IMR-90 (cell line): ENCODE measurements around the gene MAB21L3. TPM values are rescaled to one million over a fixed set of nuclear protein-coding genes. Genes with fewer than 3 reads are reported as not detected.

ENCODE experiments used
- ATAC-seq: fragments of 200-7000 bp; cut with Tn5 transposase; 2 replicates; pipeline ENCODE4 v1.9.1; 2020; ENCODE audit warnings: low read depth, mild to moderate bottlenecking, moderate library complexity
- BruUV-seq: library from RNA; stranded (reverse); fragments of 400-500 nt; replicated peaks from 2 replicates; lab custom pipeline; 2021; lab: Mats Ljungman, UMichigan
- CTCF ChIA-PET: fragments of 300-600 bp; formaldehyde crosslinking; extraction: SDS; loops from one replicate; lab custom pipeline; 2021; ENCODE audit warnings: antibody characterized with exemption; lab: Yijun Ruan, JAX
- POLR2A ChIA-PET: fragments of 300-600 bp; sonication (Branson Sonifier 250); formaldehyde crosslinking; loops from one replicate; lab custom pipeline; 2022; ENCODE audit warnings: antibody characterized with exemption; ENCODE audit not compliant: unreplicated experiment; lab: Charles Lee
- DNase-seq: peaks from one replicate; pipeline ENCODE4 v3.0.0; 2013
- H2AFZ ChIP-seq: replicated peaks from 2 replicates; pipeline ENCODE3; 2013; ENCODE audit warnings: low read length, mild to moderate bottlenecking; ENCODE audit not compliant: poor library complexity
- H2AK5ac ChIP-seq: 2 replicates; pipeline ENCODE4 v1.6.1; 2013; ENCODE audit warnings: low read depth, low read length, inconsistent platforms
- H2AK9ac ChIP-seq: replicated peaks from 2 replicates; pipeline ENCODE3; 2013; ENCODE audit warnings: mild to moderate bottlenecking, low read depth, low read length, moderate library complexity; ENCODE audit not compliant: poor library complexity
- H2BK120ac ChIP-seq: 2 replicates; pipeline ENCODE4 v1.6.1; 2013; ENCODE audit warnings: low read depth, low read length, inconsistent platforms
- H2BK15ac ChIP-seq: 3 replicates; pipeline ENCODE4 v1.6.1; 2013; ENCODE audit warnings: low read depth, low read length, inconsistent platforms
- H2BK20ac ChIP-seq: 2 replicates; pipeline ENCODE4 v1.6.1; 2013; ENCODE audit warnings: low read depth, mild to moderate bottlenecking, inconsistent platforms, low read length, moderate library complexity
- H2BK5ac ChIP-seq: 2 replicates; pipeline ENCODE4 v1.6.1; 2013; ENCODE audit warnings: mild to moderate bottlenecking, low read depth, low read length, inconsistent platforms; ENCODE audit not compliant: poor library complexity, severe bottlenecking
- H3K14ac ChIP-seq: replicated peaks from 2 replicates; pipeline ENCODE4 v1.6.1; 2013; ENCODE audit warnings: low read depth, low read length, inconsistent platforms
- H3K18ac ChIP-seq: 2 replicates; pipeline ENCODE4 v1.6.1; 2013; ENCODE audit warnings: low read depth, low read length, control low read depth
- H3K23ac ChIP-seq: 2 replicates; pipeline ENCODE4 v1.6.1; 2013; ENCODE audit warnings: low read depth, low read length, inconsistent platforms
- H3K27ac ChIP-seq: 2 replicates; pipeline ENCODE4 v1.5.1; 2013; ENCODE audit warnings: mild to moderate bottlenecking, control low read depth, low read length; ENCODE audit not compliant: insufficient read depth
- H3K27me3 ChIP-seq: 2 replicates; pipeline ENCODE4 v1.6.1; 2013; ENCODE audit warnings: low read length; ENCODE audit not compliant: control insufficient read depth, insufficient read depth
- H3K36me3 ChIP-seq: 2 replicates; pipeline ENCODE4 v1.6.1; 2013; ENCODE audit warnings: low read length, mixed read lengths; ENCODE audit not compliant: control insufficient read depth, insufficient read depth
- H3K4ac ChIP-seq: 2 replicates; pipeline ENCODE4 v1.6.1; 2013; ENCODE audit warnings: low read depth, low read length, inconsistent platforms
- H3K4me1 ChIP-seq: 2 replicates; pipeline ENCODE4 v1.6.1; 2013; ENCODE audit warnings: low read length, mixed read lengths; ENCODE audit not compliant: control insufficient read depth, insufficient read depth
- H3K4me2 ChIP-seq: 2 replicates; pipeline ENCODE4 v1.6.1; 2013; ENCODE audit warnings: low read depth, mild to moderate bottlenecking, control low read depth, low read length, moderate library complexity
- H3K4me3 ChIP-seq: 2 replicates; pipeline ENCODE4 v1.5.1; 2013; ENCODE audit warnings: low read depth, mild to moderate bottlenecking, control low read depth, low read length, moderate library complexity; ENCODE audit not compliant: insufficient read depth
- H3K56ac ChIP-seq: 2 replicates; pipeline ENCODE4 v1.6.1; 2013; ENCODE audit warnings: low read length, inconsistent platforms; ENCODE audit not compliant: insufficient read depth; ENCODE audit errors: extremely low read depth
- H3K79me1 ChIP-seq, 2 experiments: 2 replicates each; pipeline ENCODE4 v1.6.1; 2013; ENCODE audit warnings: low read length in 2 of 2, inconsistent platforms in 1 of 2, low read depth in 1 of 2
- H3K9ac ChIP-seq: 2 replicates; pipeline ENCODE4 v1.6.1; 2013; ENCODE audit warnings: low read depth, low read length, control low read depth
- H3K9me1 ChIP-seq: 2 replicates; pipeline ENCODE4 v1.6.1; 2013; ENCODE audit warnings: low read length, inconsistent platforms; ENCODE audit not compliant: insufficient read depth
- H3K9me3 ChIP-seq: 2 replicates; pipeline ENCODE4 v1.6.1; 2013; ENCODE audit warnings: low read length; ENCODE audit not compliant: control insufficient read depth, insufficient read depth
- H4K20me1 ChIP-seq: 2 replicates; pipeline ENCODE4 v1.6.1; 2013; ENCODE audit warnings: low read length, inconsistent platforms; ENCODE audit not compliant: insufficient read depth
- H4K5ac ChIP-seq: 2 replicates; pipeline ENCODE4 v1.6.1; 2013; ENCODE audit warnings: mild to moderate bottlenecking, low read depth, low read length, control low read depth
- H4K8ac ChIP-seq, 2 experiments: 2 replicates each; pipeline ENCODE4 v1.6.1; 2013; ENCODE audit warnings: low read depth in 2 of 2, low read length in 2 of 2, control low read depth in 1 of 2, inconsistent platforms in 1 of 2
- H4K91ac ChIP-seq: 2 replicates; pipeline ENCODE4 v1.6.1; 2013; ENCODE audit warnings: low read depth, low read length, inconsistent platforms; ENCODE audit not compliant: insufficient read depth
- BHLHE40 ChIP-seq: fragments of 150-350 bp; IDR thresholded peaks from 2 replicates; pipeline ENCODE4 v1.6.1; 2016; ENCODE audit warnings: mild to moderate bottlenecking, low read depth, low read length
- CEBPB ChIP-seq: IDR thresholded peaks from 2 replicates; pipeline ENCODE4 v1.6.1; 2012; ENCODE audit warnings: low read depth, low read length, improper control_type of control experiment
- CHD1 ChIP-seq: IDR thresholded peaks from 2 replicates; pipeline ENCODE4 v1.6.1; 2012; ENCODE audit warnings: low read depth, low read length, improper control_type of control experiment
- CTCF ChIP-seq: conservative IDR thresholded peaks from 2 replicates; pipeline ENCODE4 v1.5.1; 2012; ENCODE audit warnings: mild to moderate bottlenecking, low read depth, low read length, improper control_type of control experiment
- ELK1 ChIP-seq: fragments of 150-350 bp; IDR thresholded peaks from 2 replicates; pipeline ENCODE4 v1.6.1; 2016; ENCODE audit warnings: low read depth, mild to moderate bottlenecking, low read length, moderate library complexity, borderline replicate concordance
- FOS ChIP-seq: fragments of 150-350 bp; IDR thresholded peaks from 2 replicates; pipeline ENCODE4 v1.6.1; 2016; ENCODE audit warnings: low read depth, low read length
- MAFK ChIP-seq: IDR thresholded peaks from 2 replicates; pipeline ENCODE4 v1.6.1; 2012; ENCODE audit warnings: low read depth, low read length, improper control_type of control experiment
- MAZ ChIP-seq: IDR thresholded peaks from 2 replicates; pipeline ENCODE4 v1.6.1; 2012; ENCODE audit warnings: low read depth, mild to moderate bottlenecking, low read length, improper control_type of control experiment, moderate library complexity, borderline replicate concordance
- MXI1 ChIP-seq: IDR thresholded peaks from 2 replicates; pipeline ENCODE4 v1.6.1; 2012; ENCODE audit warnings: low read depth, mild to moderate bottlenecking, low read length, moderate library complexity, borderline replicate concordance
- NFE2L2 ChIP-seq: fragments of 150-350 bp; IDR thresholded peaks from 2 replicates; pipeline ENCODE4 v1.6.1; 2016; ENCODE audit warnings: low read depth, mild to moderate bottlenecking, low read length
- POLR2A ChIP-seq: IDR thresholded peaks from 2 replicates; pipeline ENCODE4 v1.6.1; 2012; ENCODE audit warnings: mild to moderate bottlenecking, low read depth, low read length
- RAD21 ChIP-seq: IDR thresholded peaks from 2 replicates; pipeline ENCODE4 v1.6.1; 2012; ENCODE audit warnings: low read length, improper control_type of control experiment
- RCOR1 ChIP-seq: IDR thresholded peaks from 2 replicates; pipeline ENCODE4 v1.6.1; 2012; ENCODE audit warnings: mild to moderate bottlenecking, low read length, improper control_type of control experiment; ENCODE audit not compliant: insufficient replicate concordance
- RFX5 ChIP-seq: IDR thresholded peaks from 2 replicates; pipeline ENCODE4 v1.8.0; 2012; ENCODE audit warnings: low read depth, mild to moderate bottlenecking, low read length, moderate library complexity
- SMC3 ChIP-seq: fragments of 150-350 bp; IDR thresholded peaks from 2 replicates; pipeline ENCODE4 v1.6.1; 2016; ENCODE audit warnings: low read depth, mild to moderate bottlenecking, antibody characterized with exemption, low read length, moderate library complexity
- dilution Hi-C: fragments of 300-500 bp; cut with HindIII; formaldehyde crosslinking; loops from one replicate; pipeline ENCODE4 v1.14.3; 2018; ENCODE audit warnings: low sequenced_read_pairs; ENCODE audit not compliant: unreplicated experiment
- in situ Hi-C: fragments of 300-500 bp; cut with MboI; formaldehyde crosslinking; loops from 3 replicates; pipeline ENCODE4 v1.14.3; 2019; ENCODE audit warnings: low sequenced_read_pairs, inconsistent platforms, mixed read lengths
- intact Hi-C: fragments of 100-400 bp; cut with micrococcal nuclease; formaldehyde crosslinking; loops from 2 replicates; pipeline ENCODE4 v1.10.0; 2022
- polyA plus RNA-seq, 3 experiments: library from polyadenylated mRNA; depleted of rRNA; stranded (reverse); fragments of >200 nt; gene quantifications; 2 replicates each; pipeline ENCODE4 v1.2.3, GENCODE V29; 2012; ENCODE audit warnings: low replicate concordance in 1 of 3
- total RNA-seq: library from RNA; depleted of rRNA; stranded (reverse); fragments of >200 nt; gene quantifications from 2 replicates; pipeline ENCODE4 v1.2.3, GENCODE V29; 2012
- TF ChIP-seq, protein P1 (sequence below): fragments of 150-350 bp; IDR thresholded peaks from 2 replicates; pipeline ENCODE4 v1.6.1; 2017; ENCODE audit warnings: mild to moderate bottlenecking, antibody characterized with exemption, low read length, low read depth

Gene MAB21L3
- total and polyA plus RNA-seq, 2 of the 4 experiments (the other 2 are of a cell fraction), result not detected

DNA sequence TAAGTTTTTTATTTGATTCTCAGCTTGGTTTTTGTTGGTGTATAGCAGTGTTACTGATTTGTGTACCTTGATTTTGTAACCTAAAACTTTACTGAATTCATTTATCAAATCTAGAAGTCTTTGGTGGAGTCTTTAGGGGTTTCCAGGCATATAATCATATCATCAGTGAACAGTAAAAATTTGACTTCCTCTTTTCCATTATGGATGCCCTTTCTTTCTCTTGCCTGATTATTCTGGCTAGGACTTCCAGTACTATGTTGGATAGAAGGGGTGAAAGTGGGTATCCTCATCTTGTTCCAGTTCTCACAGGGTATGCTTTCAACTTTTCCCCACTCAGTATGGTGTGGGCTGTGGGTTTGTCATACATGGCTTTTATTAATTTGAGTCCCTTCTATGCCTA, 23.6 kb upstream of the MAB21L3 start:
- H2BK5ac ChIP-seq, result no peak overlapping the region
- H2BK15ac ChIP-seq, result no peak overlapping the region
- H3K27me3 ChIP-seq, result no peaks in the 10 kb centered on the region
- CTCF ChIA-PET, result interaction anchor here (1.0 kb wide), 1 partner anchor 398 kb away, joined by 3 read pairs; no protein-coding TSS in a partner anchor
- H3K56ac ChIP-seq, result no peak overlapping the region
- H2AK9ac ChIP-seq, result no peak overlapping the region
- dilution Hi-C loops, result no loop called here
- TF ChIP-seq CTCF (no peak), MXI1 (no peak), FOS (no peak), BHLHE40 (no peak), CHD1 (no peak), RCOR1 (no peak), POLR2A (no peak), ELK1 (no peak), SMC3 (no peak), RAD21 (no peak), RFX5 (no peak), MAZ (no peak), NFE2L2 (no peak), CEBPB (no peak), MAFK (no peak)
- TF ChIP-seq, protein P1, sequence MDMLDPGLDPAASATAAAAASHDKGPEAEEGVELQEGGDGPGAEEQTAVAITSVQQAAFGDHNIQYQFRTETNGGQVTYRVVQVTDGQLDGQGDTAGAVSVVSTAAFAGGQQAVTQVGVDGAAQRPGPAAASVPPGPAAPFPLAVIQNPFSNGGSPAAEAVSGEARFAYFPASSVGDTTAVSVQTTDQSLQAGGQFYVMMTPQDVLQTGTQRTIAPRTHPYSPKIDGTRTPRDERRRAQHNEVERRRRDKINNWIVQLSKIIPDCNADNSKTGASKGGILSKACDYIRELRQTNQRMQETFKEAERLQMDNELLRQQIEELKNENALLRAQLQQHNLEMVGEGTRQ, result no peak
- no peak overlapping the region for H2BK20ac ChIP-seq
- H2AK5ac ChIP-seq, result no peak overlapping the region
- intact Hi-C loops, result no loop called here
- no peak overlapping the region for H4K5ac ChIP-seq
- H4K8ac ChIP-seq, result no peak overlapping the region
- H3K9me3 ChIP-seq, result no peaks in the 10 kb centered on the region
- H3K4ac ChIP-seq, result no peak overlapping the region
- H3K9ac ChIP-seq, result no peak overlapping the region
- H4K20me1 ChIP-seq, result no peaks in the 10 kb centered on the region
- BruUV-seq, result no TSS peak
- H3K18ac ChIP-seq, result no peak overlapping the region
- H3K4me3 ChIP-seq, result no peak overlapping the region
- no peak overlapping the region for H3K23ac ChIP-seq
- no peaks in the 10 kb centered on the region for H3K79me1 ChIP-seq
- in situ Hi-C loops, result no loop called here
- POLR2A ChIA-PET, result no interaction called here
- no peak overlapping the region for H2AFZ ChIP-seq
- H3K4me1 ChIP-seq, result no peaks in the 10 kb centered on the region
- no peak overlapping the region for H4K91ac ChIP-seq
- DNase-seq (no peak), ATAC-seq (no peak)
- H3K4me2 ChIP-seq, result no peak overlapping the region
- no peaks in the 10 kb centered on the region for H3K36me3 ChIP-seq
- no peak overlapping the region for H3K14ac ChIP-seq
- no peak overlapping the region for H2BK120ac ChIP-seq
- no peak overlapping the region for H3K27ac ChIP-seq
- H3K9me1 ChIP-seq, result no peaks in the 10 kb centered on the region
